Skeletal muscle tissue (tissue), 4 donors: ENCODE results near the gene CABLES1. TPM values are rescaled to one million over a fixed set of nuclear protein-coding genes. Genes with fewer than 3 reads are reported as not detected.
"Not testable (repeated sequence)": the region's sequence is repeated elsewhere in the genome, so short reads cannot be mapped to it uniquely, and the experiment has no call there.

Experiments
- H3K27ac ChIP-seq: one replicate; pipeline ENCODE4 v1.7.0; 2013; ENCODE audit warnings: mild to moderate bottlenecking, low read depth, low read length, inconsistent platforms
- H3K27me3 ChIP-seq, 3 donors: one replicate each; pipeline ENCODE4 v1.7.0; 2013; ENCODE audit warnings: low read length in 3 of 3; ENCODE audit not compliant: control insufficient read depth in 3 of 3, insufficient read depth in 3 of 3
- H3K36me3 ChIP-seq, 3 donors: one replicate each; pipeline ENCODE4 v1.7.0; 2013; ENCODE audit warnings: low read length in 3 of 3; ENCODE audit not compliant: control insufficient read depth in 3 of 3, insufficient read depth in 3 of 3
- H3K4me1 ChIP-seq, 3 donors: one replicate each; pipeline ENCODE4 v1.7.0; 2013; ENCODE audit warnings: low read length in 3 of 3, mild to moderate bottlenecking in 3 of 3; ENCODE audit not compliant: control insufficient read depth in 3 of 3, insufficient read depth in 3 of 3
- H3K4me3 ChIP-seq, 3 donors: one replicate each; pipeline ENCODE4 v1.7.0; 2013; ENCODE audit warnings: low read length in 3 of 3
- H3K9ac ChIP-seq, 3 donors: one replicate each; pipeline ENCODE4 v1.7.0; 2013; ENCODE audit warnings: low read length in 3 of 3, mild to moderate bottlenecking in 3 of 3, moderate library complexity in 2 of 3, low read depth in 1 of 3
- H3K9me3 ChIP-seq, 3 donors: one replicate each; pipeline ENCODE4 v1.7.0; 2013; ENCODE audit warnings: low read length in 3 of 3; ENCODE audit not compliant: control insufficient read depth in 3 of 3
- total RNA-seq: library from RNA; depleted of rRNA; stranded (reverse); fragments of >200 nt; gene quantifications from one replicate; pipeline ENCODE4 v1.2.3, GENCODE V29; 2014
- donor health status: Osteomylitis.

The CABLES1 gene
- total RNA-seq, 1 donor from 2014 or later: 4.7 TPM

DNA sequence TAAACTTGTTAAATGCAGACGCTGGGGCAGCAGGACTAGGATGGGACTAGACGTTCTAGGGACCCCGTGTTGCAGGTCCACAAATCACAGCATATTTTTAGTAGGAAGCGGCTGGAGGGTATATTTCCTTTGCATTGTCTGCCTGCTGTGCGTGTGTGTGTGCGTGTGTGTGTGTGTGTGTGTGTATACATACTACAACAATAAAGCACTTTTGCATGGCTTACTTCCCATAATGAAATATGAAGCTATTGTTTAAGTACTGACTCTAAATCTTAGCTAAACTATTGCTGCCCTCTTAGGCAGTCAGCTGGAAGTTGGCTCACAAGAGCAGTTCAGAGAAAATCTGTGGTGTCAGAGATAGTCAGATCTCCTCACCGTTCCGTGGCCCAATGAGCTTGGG lies 133.4 kb downstream of the CABLES1 start:
- Histone ChIP-seq H3K27me3 (no peaks in the 10 kb centered on the region), H3K27ac (no peak overlapping the region), H3K4me3 (no peak overlapping the region), H3K4me1 (no peaks in the 10 kb centered on the region), H3K9me3 (no peaks in the 10 kb centered on the region), H3K36me3 (no peaks in the 10 kb centered on the region), H3K9ac (no peak overlapping the region)

DNA sequence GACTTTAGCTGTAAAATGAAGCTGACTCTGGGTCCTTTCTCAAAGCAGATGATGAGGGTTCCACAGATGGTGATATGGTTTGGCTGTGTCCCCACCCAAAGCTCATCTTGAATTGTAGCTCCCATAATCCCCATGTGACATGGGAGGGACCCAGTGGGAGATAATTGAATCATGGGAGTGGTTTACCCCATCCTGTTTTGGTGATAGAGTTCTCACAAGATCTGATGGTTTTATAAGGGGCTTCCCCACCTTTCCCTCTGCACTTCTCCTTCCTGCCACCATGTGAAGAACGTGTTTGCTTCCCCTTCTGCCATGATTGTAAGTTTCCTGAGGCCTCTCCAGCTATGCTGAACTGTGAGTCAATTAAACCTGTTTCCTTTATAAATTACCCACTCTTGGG lies 133.8 kb downstream of the CABLES1 start:
- not testable (repeated sequence) for H3K9ac ChIP-seq, H3K27ac ChIP-seq, H3K36me3 ChIP-seq, H3K4me3 ChIP-seq, H3K4me1 ChIP-seq, H3K9me3 ChIP-seq, H3K27me3 ChIP-seq

DNA sequence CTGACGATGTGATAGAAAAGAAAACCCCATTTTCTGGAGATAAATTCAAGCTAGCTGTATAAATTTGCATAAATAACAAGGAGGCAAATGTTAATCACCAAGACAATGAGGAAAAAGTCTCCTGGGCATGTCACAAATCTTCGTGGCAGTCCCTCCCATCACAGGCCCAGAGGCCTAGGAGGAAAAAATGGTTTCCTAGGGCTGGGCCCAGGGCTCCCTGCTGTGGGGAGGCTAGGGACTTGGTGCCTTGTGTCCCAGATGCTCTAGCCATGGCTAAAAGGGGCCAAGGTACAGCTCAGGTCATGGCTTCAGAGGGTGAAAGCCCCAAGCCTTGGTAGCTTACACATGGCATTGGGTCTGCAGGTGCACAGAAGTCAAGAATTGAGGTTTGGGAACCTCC lies 134.6 kb downstream of the CABLES1 start:
- Histone ChIP-seq H3K4me1 (no peaks in the 10 kb centered on the region), H3K4me3 (no peak overlapping the region), H3K36me3 (no peaks in the 10 kb centered on the region), H3K9ac (no peak overlapping the region), H3K27ac (no peak overlapping the region), H3K9me3 (no peaks in the 10 kb centered on the region), H3K27me3 (no peaks in the 10 kb centered on the region)

DNA sequence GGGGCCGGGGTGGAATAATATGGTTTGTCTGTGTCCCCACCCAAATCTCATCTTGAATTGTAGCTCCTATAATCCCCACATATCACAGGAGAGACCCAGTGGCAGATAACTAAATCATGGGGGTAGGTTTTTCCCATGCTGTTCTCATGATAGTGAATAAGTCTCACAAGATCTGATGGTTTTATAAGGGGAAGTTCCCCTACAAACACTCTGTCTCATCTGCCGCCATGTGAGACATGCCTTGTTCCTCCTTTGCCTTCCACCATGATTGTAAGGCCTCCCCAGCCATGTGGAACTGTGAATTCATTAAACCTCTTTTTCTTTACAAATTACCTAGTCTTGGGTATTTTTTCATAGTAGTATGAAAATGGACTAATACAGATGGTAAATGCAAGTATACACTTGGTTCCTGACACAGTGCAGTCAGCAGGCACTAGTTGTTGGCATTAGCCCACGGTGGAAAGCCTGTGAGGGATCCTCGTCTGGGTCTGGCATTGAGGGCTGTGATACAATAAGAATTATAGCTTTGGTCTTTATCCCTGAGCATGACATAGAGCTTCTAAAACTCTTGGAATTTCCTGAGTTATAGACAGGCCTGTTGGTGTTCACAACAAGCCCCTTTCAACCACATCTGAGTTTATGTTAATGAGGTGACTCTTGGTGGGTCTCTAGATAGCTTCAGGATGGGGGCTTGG lies 135.8 kb downstream of the CABLES1 start:
- Histone ChIP-seq H3K27me3 (no peaks in the 10 kb centered on the region), H3K27ac (no peak overlapping the region), H3K4me1 (peaks cover 0 to 4% (median 0%) of the 10 kb centered on the region in 3 donors), H3K9ac (no peak overlapping the region), H3K4me3 (no peak overlapping the region), H3K9me3 (no peaks in the 10 kb centered on the region), H3K36me3 (no peaks in the 10 kb centered on the region)

DNA sequence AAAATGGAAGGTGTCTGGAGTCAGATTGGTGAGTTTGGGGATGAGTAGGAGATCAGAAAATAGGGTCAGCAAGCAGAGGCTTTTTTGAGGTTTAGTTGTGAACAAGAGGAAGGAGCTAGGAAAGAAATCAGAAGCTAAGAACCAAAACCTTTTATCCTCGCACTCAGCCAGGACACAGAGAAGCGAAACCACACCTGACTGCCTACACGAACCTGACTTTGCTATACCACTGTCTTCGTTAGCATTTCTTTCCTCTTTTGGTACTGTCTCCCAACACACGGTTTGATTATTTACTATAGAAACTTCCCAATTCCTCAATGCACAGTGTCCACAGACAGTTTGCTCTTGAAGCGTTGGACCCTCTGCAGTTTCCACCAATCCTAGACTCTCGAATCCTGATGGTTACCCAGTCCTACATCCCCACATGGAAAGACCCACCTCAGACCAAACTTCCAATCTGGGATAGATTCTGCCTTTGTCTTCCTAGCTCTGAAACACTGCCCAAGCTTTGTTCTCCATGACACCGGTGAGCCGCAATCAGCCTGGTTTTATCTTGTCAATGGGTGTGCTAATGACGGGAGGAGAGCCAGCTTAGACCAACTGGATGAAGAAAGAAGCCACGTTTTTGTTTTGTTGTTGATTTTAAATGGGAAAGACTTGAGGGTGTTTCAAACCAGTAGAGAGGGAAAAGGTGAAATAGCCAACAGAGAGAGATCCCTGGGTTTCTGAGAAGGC lies 137.4 kb downstream of the CABLES1 start:
- Histone ChIP-seq H3K27me3 (no peaks in the 10 kb centered on the region), H3K4me3 (no peak overlapping the region), H3K9me3 (peaks cover 0 to 4% (median 0%) of the 10 kb centered on the region in 3 donors), H3K36me3 (no peaks in the 10 kb centered on the region), H3K4me1 (peaks cover 0 to 7% (median 6%) of the 10 kb centered on the region in 3 donors), H3K9ac (no peak overlapping the region), H3K27ac (no peak overlapping the region)

DNA sequence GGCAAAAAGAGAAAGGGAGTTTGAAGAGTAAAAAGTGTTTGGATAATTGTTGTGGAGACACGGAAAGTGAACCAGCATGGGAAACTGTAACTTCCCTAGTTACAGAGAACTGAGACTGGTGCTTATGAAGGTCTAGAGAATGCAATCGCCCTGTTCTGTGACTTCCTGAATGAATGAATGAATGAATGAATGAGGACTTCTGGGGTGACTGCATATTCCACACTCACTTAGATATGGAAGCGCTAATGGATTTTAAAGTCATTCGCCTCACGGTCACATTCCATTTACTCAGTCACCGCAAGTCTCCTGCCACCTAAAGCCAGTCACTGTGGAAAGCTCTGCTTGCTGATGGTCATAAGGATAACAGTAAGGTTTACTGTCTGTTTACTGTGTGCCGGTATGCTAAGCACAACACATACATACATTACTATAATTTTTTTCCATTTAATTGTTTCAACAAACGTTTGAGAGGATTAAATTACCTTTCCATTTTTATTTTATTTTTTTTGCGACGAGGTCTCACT lies 138.2 kb downstream of the CABLES1 start:
- Histone ChIP-seq H3K27ac (no peak overlapping the region), H3K9ac (no peak overlapping the region), H3K9me3 (peaks cover 0 to 4% (median 0%) of the 10 kb centered on the region in 3 donors), H3K4me1 (peaks cover 0 to 7% (median 6%) of the 10 kb centered on the region in 3 donors), H3K4me3 (no peak overlapping the region), H3K36me3 (no peaks in the 10 kb centered on the region), H3K27me3 (no peaks in the 10 kb centered on the region)

DNA sequence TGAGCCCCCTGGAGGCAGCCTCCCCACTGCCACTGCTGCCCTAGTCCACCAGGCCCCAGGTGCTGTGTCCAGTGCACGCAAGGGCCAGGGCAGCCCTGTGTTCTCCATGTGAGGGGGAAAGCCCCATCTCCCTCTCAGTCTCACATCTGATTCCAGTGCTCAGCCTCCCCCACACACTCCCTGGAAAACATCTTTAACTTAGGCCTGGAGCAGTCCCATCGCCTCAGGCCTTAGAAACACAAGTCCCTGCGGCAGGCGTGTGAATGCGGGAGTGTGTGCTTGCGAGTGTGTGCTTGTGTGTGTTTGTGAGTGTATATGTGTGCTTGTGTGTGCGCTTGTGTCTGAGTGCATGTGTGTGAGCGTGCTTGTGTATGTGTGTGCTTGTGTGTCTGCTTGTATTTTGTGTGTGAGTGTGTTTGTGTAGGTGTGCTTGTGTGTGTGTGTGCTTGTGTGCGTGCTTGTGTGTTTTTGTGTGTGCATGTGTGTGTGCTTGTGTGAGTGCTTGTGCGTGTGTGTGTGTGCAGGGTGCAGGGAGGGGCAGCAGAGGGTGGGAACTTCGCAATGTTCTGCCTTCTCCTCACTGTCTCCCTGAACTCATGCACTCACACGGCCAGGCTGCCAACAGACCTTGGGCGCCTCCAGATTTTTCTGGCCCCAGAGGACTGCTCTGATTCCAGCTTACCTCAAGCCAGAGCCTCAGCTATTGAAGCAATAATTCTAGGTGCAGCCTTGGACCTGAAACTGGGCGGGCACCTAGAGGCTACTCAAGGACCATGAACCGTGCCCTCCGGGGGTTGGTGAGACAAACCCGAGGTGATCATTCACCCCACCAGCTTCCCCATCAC lies 139.6 kb downstream of the CABLES1 start:
- H3K9me3 ChIP-seq: peaks cover 0 to 4% (median 0%) of the 10 kb centered on the region in 3 donors
- H3K9ac ChIP-seq: no peak overlapping the region
- no peak overlapping the region for H3K27ac ChIP-seq
- no peaks in the 10 kb centered on the region for H3K27me3 ChIP-seq
- H3K36me3 ChIP-seq: no peaks in the 10 kb centered on the region
- peaks cover 0 to 7% (median 6%) of the 10 kb centered on the region in 3 donors for H3K4me1 ChIP-seq
- no peak overlapping the region for H3K4me3 ChIP-seq

DNA sequence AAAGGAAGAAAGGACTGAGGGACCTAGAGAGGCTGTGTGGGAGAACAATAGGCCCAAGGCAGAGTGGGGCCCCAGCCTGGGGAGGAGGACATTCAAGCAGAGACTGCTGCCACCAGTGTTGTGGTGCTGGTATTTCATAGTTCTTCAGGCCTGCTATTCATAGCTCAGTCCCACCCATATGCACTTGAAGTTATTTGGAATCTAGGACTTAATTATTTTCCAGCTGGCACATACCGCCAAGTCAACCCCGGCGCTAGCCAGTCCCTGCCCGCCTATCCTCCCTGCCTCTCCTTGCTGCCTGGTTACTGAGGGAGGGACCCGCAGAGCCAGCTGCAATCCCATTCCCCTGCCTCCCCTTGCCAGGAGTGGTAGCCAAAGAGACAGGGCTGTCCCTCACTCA lies 141.2 kb downstream of the CABLES1 start:
- Histone ChIP-seq H3K4me1 (peaks cover 0 to 7% (median 6%) of the 10 kb centered on the region in 3 donors), H3K4me3 (no peak overlapping the region), H3K9ac (no peak overlapping the region), H3K9me3 (peaks cover 0 to 4% (median 0%) of the 10 kb centered on the region in 3 donors), H3K27ac (no peak overlapping the region), H3K27me3 (no peaks in the 10 kb centered on the region), H3K36me3 (no peaks in the 10 kb centered on the region)

DNA sequence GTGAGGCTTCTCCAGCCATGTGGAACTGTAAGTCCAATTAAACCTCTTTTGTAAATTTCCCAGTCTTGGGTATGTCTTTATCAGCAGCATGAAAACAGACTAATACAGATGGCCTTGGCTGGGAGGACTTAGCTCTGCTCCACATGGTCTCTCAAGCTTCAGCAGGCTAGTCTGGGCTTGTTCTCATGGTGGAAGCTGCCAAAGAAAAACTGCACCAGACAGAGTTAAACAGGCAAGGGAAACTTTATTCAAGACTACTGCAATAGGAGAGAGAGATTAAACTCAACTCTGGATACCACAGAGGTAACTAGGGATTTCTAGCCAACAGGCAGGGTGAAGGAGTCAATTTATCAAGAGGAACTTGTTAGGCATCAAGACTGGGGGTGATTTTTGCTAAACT lies 142.1 kb downstream of the CABLES1 start:
- no peak overlapping the region for H3K27ac ChIP-seq
- no peak overlapping the region for H3K9ac ChIP-seq
- no peaks in the 10 kb centered on the region for H3K27me3 ChIP-seq
- H3K4me3 ChIP-seq: no peak overlapping the region
- H3K36me3 ChIP-seq: no peaks in the 10 kb centered on the region
- H3K4me1 ChIP-seq: peaks cover 0 to 7% (median 6%) of the 10 kb centered on the region in 3 donors
- H3K9me3 ChIP-seq: peaks cover 0 to 4% (median 0%) of the 10 kb centered on the region in 3 donors
